Measurements from ENCODE around the gene QPRT. TPM values are rescaled to one million over a fixed set of nuclear protein-coding genes. Genes with fewer than 3 reads are reported as not detected.

QPRT gene
- total RNA-seq, 1 experiment from 2014 or later: 138 TPM

DNA sequence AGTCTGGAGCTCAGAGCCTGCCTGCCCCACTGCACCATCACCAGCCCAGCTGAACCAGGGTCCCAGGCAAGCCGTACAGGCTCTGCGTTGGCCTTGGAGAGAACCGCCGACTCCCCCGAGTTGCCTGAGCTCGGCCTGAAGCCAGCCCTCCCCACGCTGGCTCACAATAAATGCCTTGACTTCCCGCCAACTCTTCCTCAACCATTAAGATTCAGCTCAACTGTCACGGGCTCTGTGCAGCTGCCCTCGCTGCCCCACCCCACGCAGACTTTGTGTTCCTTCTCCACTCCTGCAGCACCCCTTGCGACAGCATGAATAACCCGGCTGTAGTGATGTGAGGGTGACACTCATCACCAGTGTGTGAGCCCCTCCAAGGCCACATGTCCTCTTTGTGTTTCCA is 4.8 kb upstream of the QPRT start (continued):
- TF ChIP-seq, protein P1, sequence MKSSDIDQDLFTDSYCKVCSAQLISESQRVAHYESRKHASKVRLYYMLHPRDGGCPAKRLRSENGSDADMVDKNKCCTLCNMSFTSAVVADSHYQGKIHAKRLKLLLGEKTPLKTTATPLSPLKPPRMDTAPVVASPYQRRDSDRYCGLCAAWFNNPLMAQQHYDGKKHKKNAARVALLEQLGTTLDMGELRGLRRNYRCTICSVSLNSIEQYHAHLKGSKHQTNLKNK (CRISPR knock-in tag; IDR thresholded peaks at IDR 0.05): no peak
- TF ChIP-seq, protein P2, sequence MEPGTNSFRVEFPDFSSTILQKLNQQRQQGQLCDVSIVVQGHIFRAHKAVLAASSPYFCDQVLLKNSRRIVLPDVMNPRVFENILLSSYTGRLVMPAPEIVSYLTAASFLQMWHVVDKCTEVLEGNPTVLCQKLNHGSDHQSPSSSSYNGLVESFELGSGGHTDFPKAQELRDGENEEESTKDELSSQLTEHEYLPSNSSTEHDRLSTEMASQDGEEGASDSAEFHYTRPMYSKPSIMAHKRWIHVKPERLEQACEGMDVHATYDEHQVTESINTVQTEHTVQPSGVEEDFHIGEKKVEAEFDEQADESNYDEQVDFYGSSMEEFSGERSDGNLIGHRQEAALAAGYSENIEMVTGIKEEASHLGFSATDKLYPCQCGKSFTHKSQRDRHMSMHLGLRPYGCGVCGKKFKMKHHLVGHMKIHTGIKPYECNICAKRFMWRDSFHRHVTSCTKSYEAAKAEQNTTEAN (CRISPR knock-in tag; IDR thresholded peaks at IDR 0.05): no peak
- TF ChIP-seq ZNF416 (CRISPR knock-in tag; IDR thresholded peaks at IDR 0.05) (no peak), OVOL2 (CRISPR knock-in tag; IDR thresholded peaks at IDR 0.05; ENCODE audit: borderline replicate concordance) (no peak), TEAD1 (CRISPR knock-in tag; IDR thresholded peaks at IDR 0.05) (no peak), ZNF263 (CRISPR knock-in tag; IDR thresholded peaks at IDR 0.05; ENCODE audit: low read depth) (no peak)

DNA sequence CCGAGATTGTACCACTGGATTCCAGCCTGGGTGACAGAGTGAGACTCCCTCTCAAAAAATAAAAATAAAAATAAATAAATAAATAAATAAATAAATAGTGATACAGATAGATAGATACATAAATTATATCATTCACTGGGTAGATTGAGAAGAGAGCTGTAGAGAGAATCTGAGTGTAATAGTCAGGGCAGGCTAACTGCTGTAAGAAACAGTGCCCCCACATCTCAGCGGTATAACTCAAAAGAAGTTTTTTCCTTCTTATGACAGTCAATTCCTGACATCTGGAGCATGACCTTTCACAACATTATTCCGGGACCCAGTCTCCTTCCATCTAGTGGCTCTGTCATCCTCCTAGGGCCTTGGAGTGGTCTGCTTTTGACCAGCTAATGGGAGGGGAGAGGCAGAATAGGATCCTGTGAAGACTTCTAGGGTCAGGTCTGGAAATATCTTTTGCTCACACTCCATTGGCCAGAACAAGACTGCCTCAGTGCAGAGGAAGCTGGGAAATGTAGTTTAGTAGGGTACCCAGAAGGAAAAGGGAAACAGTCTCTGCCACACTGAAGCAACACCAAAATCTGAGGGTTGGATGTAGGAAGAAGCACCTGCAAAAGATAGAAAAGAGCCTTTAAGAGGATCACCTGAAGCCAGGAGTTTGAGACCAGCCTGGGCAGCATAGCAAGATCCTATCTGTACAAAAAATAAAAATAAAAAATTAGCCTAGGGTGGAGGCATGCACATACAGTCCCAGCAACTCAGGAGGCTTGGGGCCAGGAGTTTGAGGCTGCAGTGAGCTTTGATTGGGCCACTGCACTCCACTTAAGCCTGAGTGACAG is 3.0 kb upstream of the QPRT start:
- TF ChIP-seq, protein P3, sequence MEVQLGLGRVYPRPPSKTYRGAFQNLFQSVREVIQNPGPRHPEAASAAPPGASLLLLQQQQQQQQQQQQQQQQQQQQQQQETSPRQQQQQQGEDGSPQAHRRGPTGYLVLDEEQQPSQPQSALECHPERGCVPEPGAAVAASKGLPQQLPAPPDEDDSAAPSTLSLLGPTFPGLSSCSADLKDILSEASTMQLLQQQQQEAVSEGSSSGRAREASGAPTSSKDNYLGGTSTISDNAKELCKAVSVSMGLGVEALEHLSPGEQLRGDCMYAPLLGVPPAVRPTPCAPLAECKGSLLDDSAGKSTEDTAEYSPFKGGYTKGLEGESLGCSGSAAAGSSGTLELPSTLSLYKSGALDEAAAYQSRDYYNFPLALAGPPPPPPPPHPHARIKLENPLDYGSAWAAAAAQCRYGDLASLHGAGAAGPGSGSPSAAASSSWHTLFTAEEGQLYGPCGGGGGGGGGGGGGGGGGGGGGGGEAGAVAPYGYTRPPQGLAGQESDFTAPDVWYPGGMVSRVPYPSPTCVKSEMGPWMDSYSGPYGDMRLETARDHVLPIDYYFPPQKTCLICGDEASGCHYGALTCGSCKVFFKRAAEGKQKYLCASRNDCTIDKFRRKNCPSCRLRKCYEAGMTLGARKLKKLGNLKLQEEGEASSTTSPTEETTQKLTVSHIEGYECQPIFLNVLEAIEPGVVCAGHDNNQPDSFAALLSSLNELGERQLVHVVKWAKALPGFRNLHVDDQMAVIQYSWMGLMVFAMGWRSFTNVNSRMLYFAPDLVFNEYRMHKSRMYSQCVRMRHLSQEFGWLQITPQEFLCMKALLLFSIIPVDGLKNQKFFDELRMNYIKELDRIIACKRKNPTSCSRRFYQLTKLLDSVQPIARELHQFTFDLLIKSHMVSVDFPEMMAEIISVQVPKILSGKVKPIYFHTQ (CRISPR knock-in tag; IDR thresholded peaks at IDR 0.05): no peak
- TF ChIP-seq IRF2 (CRISPR knock-in tag; IDR thresholded peaks at IDR 0.05; ENCODE audit: borderline replicate concordance, low read depth) (no peak), CREM (CRISPR knock-in tag; IDR thresholded peaks at IDR 0.05) (no peak), OVOL2 (CRISPR knock-in tag; IDR thresholded peaks at IDR 0.05; ENCODE audit: borderline replicate concordance) (no peak)
- TF ChIP-seq, protein P4, sequence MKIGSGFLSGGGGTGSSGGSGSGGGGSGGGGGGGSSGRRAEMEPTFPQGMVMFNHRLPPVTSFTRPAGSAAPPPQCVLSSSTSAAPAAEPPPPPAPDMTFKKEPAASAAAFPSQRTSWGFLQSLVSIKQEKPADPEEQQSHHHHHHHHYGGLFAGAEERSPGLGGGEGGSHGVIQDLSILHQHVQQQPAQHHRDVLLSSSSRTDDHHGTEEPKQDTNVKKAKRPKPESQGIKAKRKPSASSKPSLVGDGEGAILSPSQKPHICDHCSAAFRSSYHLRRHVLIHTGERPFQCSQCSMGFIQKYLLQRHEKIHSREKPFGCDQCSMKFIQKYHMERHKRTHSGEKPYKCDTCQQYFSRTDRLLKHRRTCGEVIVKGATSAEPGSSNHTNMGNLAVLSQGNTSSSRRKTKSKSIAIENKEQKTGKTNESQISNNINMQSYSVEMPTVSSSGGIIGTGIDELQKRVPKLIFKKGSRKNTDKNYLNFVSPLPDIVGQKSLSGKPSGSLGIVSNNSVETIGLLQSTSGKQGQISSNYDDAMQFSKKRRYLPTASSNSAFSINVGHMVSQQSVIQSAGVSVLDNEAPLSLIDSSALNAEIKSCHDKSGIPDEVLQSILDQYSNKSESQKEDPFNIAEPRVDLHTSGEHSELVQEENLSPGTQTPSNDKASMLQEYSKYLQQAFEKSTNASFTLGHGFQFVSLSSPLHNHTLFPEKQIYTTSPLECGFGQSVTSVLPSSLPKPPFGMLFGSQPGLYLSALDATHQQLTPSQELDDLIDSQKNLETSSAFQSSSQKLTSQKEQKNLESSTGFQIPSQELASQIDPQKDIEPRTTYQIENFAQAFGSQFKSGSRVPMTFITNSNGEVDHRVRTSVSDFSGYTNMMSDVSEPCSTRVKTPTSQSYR (CRISPR knock-in tag; IDR thresholded peaks at IDR 0.05): no peak
- POLR2A ChIA-PET: interaction anchor here (0.7 to 1.7 kb wide), 3 partner anchors 9 to 38 kb away, joined by 3 to 8 read pairs (median 7); no protein-coding TSS in a partner anchor
- DNase-seq (ENCODE audit: low spot score) (no peak), ATAC-seq (peak; percentile 63)
- Mint-ChIP-seq H3K9me3 (no peaks in the 10 kb centered on the region), H3K4me1 (peaks cover 34% of the 10 kb centered on the region), H3K36me3 (peaks cover 3% of the 10 kb centered on the region), H3K27ac (peak overlapping the region; percentile 22; the same call in 1 of the 2 replicates), H3K4me3 (no peak overlapping the region), H3K27me3 (ENCODE audit: low read depth) (no peaks in the 10 kb centered on the region)
- CTCF ChIA-PET: interaction anchor here (0.6 to 2.5 kb wide), 7 partner anchors 9 to 347 kb away, joined by 3 to 11 read pairs (median 4); no protein-coding TSS in a partner anchor

DNA sequence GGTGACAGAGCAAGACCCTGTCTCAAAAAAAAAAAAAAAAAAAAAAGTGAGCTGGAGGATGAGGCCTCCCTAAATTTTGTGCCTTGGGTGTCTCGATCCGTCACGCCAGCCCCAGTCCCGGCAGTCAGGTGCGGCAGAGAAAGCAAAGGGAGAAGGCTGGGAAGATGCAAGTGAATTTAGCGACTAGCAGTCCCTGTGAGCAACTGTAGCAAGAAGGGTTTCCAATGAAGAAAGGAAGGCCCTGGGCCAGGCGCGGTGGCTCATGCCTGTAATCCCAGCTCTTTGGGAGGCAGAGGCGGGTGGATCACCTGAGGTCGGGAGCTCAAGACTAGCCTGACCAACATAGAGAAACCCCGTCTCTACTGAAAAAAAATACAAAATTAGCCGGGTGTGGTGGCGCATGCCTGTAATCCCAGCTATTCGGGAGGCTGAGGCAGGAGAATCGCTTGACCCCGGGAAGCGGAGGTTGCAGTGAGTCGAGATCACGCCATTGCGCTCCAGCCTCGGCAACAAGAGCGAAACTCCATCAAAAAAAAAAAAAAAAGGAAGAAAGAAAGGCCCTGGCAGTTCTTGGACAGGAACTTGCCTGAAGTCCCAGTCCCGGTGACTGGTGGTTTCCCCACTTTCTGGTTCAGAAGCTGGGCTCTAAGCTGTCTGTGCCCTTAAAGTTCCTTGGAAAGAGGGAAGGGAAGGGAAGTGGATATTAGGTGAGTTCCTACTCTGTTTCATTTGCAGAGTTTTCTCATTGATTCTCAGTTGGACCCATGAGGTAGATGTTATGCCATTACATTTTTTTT is 1.8 kb upstream of the QPRT start:
- peaks cover 10% of the 10 kb centered on the region for H3K36me3 Mint-ChIP-seq
- no peaks in the 10 kb centered on the region for H3K27me3 Mint-ChIP-seq (ENCODE audit: low read depth)
- peaks cover 38% of the 10 kb centered on the region for H3K4me1 Mint-ChIP-seq
- POLR2A ChIA-PET: interaction anchor here (0.7 to 1.7 kb wide), 3 partner anchors 10 to 37 kb away, joined by 4 to 8 read pairs (median 7); no protein-coding TSS in a partner anchor
- ATAC-seq (no peak), DNase-seq (ENCODE audit: low spot score) (no peak)
- peak overlapping the region; percentile 65 for H3K27ac Mint-ChIP-seq
- no peaks in the 10 kb centered on the region for H3K9me3 Mint-ChIP-seq
- H3K4me3 Mint-ChIP-seq: no peak overlapping the region
- CTCF ChIA-PET: interaction anchor here (0.7 to 2.5 kb wide), 5 partner anchors 15 to 345 kb away, joined by 3 to 11 read pairs (median 4); no protein-coding TSS in a partner anchor
- TF ChIP-seq MYBL2 (CRISPR knock-in tag; IDR thresholded peaks at IDR 0.05) (no peak), HMGA2 (CRISPR knock-in tag; IDR thresholded peaks at IDR 0.05) (no peak), JAZF1 (CRISPR knock-in tag; IDR thresholded peaks at IDR 0.05) (no peak)
- TF ChIP-seq, protein P2 (CRISPR knock-in tag; IDR thresholded peaks at IDR 0.05): no peak
- TF ChIP-seq, protein P5, sequence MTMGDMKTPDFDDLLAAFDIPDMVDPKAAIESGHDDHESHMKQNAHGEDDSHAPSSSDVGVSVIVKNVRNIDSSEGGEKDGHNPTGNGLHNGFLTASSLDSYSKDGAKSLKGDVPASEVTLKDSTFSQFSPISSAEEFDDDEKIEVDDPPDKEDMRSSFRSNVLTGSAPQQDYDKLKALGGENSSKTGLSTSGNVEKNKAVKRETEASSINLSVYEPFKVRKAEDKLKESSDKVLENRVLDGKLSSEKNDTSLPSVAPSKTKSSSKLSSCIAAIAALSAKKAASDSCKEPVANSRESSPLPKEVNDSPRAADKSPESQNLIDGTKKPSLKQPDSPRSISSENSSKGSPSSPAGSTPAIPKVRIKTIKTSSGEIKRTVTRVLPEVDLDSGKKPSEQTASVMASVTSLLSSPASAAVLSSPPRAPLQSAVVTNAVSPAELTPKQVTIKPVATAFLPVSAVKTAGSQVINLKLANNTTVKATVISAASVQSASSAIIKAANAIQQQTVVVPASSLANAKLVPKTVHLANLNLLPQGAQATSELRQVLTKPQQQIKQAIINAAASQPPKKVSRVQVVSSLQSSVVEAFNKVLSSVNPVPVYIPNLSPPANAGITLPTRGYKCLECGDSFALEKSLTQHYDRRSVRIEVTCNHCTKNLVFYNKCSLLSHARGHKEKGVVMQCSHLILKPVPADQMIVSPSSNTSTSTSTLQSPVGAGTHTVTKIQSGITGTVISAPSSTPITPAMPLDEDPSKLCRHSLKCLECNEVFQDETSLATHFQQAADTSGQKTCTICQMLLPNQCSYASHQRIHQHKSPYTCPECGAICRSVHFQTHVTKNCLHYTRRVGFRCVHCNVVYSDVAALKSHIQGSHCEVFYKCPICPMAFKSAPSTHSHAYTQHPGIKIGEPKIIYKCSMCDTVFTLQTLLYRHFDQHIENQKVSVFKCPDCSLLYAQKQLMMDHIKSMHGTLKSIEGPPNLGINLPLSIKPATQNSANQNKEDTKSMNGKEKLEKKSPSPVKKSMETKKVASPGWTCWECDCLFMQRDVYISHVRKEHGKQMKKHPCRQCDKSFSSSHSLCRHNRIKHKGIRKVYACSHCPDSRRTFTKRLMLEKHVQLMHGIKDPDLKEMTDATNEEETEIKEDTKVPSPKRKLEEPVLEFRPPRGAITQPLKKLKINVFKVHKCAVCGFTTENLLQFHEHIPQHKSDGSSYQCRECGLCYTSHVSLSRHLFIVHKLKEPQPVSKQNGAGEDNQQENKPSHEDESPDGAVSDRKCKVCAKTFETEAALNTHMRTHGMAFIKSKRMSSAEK (CRISPR knock-in tag; IDR thresholded peaks at IDR 0.05; ENCODE audit: borderline replicate concordance): no peak
- TF ChIP-seq, protein P6, sequence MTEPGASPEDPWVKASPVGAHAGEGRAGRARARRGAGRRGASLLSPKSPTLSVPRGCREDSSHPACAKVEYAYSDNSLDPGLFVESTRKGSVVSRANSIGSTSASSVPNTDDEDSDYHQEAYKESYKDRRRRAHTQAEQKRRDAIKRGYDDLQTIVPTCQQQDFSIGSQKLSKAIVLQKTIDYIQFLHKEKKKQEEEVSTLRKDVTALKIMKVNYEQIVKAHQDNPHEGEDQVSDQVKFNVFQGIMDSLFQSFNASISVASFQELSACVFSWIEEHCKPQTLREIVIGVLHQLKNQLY (CRISPR knock-in tag; IDR thresholded peaks at IDR 0.05): no peak
